H1 (cell line): ENCODE data around the gene GADD45B. TPM values are rescaled to one million over a fixed set of nuclear protein-coding genes. Genes with fewer than 3 reads are reported as not detected.

Source experiments
- CTCF ChIA-PET: fragments of 300-600 bp; sonication (Branson Sonifier 250); formaldehyde crosslinking; loops from one replicate; lab custom pipeline; 2021; ENCODE audit not compliant: partially characterized antibody; lab: Charles Lee
- POLR2A ChIA-PET: fragments of 300-600 bp; sonication (Branson Sonifier 250); formaldehyde crosslinking; loops from one replicate; lab custom pipeline; 2021; ENCODE audit warnings: inconsistent platforms; ENCODE audit not compliant: partially characterized antibody; lab: Charles Lee
- DNase-seq, 2 experiments: peaks; one replicate each; pipeline versions ENCODE4 v3.0.0 to v3.0.0-alpha.2; 2010 to 2022; ENCODE audit warnings: low spot score in 2 of 2, low read depth in 1 of 2, mixed read lengths in 1 of 2
- FAIRE-seq: peaks from 2 replicates; lab custom pipeline; 2011; peaks lifted over from hg19 to GRCh38; lab: Jason Lieb, UNC
- H2AFZ ChIP-seq: 2 replicates; pipeline ENCODE4 v1.8.1; 2012; ENCODE audit warnings: low read length, inconsistent platforms
- H2AK5ac ChIP-seq: 2 replicates; pipeline ENCODE4 v1.6.1; 2013; ENCODE audit warnings: low read depth, low read length
- H2BK120ac ChIP-seq: replicated peaks from 2 replicates; pipeline ENCODE3; 2013; ENCODE audit warnings: low read depth, low read length, inconsistent platforms
- H2BK12ac ChIP-seq: 2 replicates; pipeline ENCODE4 v1.6.1; 2013; ENCODE audit warnings: low read depth, low read length
- H2BK15ac ChIP-seq: 2 replicates; pipeline ENCODE4 v1.6.1; 2013; ENCODE audit warnings: low read length
- H2BK20ac ChIP-seq: 2 replicates; pipeline ENCODE4 v1.6.1; 2013; ENCODE audit warnings: low read length
- H2BK5ac ChIP-seq: 2 replicates; pipeline ENCODE4 v1.6.1; 2013; ENCODE audit warnings: low read depth, low read length
- H3K14ac ChIP-seq: 2 replicates; pipeline ENCODE4 v1.6.1; 2013; ENCODE audit warnings: inconsistent platforms; ENCODE audit not compliant: insufficient read length
- H3K18ac ChIP-seq: 2 replicates; pipeline ENCODE4 v1.6.1; 2013; ENCODE audit warnings: low read length; ENCODE audit errors: extremely low read depth
- H3K23ac ChIP-seq: 2 replicates; pipeline ENCODE4 v1.6.1; 2013; ENCODE audit warnings: inconsistent platforms; ENCODE audit not compliant: insufficient read length
- H3K23me2 ChIP-seq: 2 replicates; pipeline ENCODE4 v1.6.1; 2013; ENCODE audit warnings: low read depth, low read length
- H3K27ac ChIP-seq: 2 replicates; pipeline ENCODE4 v1.6.1; 2011; ENCODE audit warnings: low read depth, low read length, inconsistent platforms
- H3K27me3 ChIP-seq, 4 experiments: replicated peaks in 1 of 4; 1 replicate in 1 of 4; 2 replicates in 3 of 4; pipeline versions ENCODE4 v1.6.1 to v1.8.1; 2011 to 2013; ENCODE audit warnings: low read length in 3 of 4, mild to moderate bottlenecking in 3 of 4, inconsistent platforms in 2 of 4, mixed read lengths in 2 of 4, moderate library complexity in 1 of 4; ENCODE audit not compliant: control insufficient read depth in 3 of 4, insufficient read depth in 3 of 4; ENCODE audit errors: extremely low read depth in 1 of 4
- H3K36me3 ChIP-seq, 4 experiments: 2 replicates each; pipeline versions ENCODE4 v1.6.1 to v1.8.1; 2011 to 2013; ENCODE audit warnings: mild to moderate bottlenecking in 4 of 4, low read length in 3 of 4, moderate library complexity in 2 of 4, control low read depth in 1 of 4, inconsistent platforms in 1 of 4; ENCODE audit not compliant: insufficient read depth in 4 of 4, control insufficient read depth in 2 of 4
- H3K4ac ChIP-seq: replicated peaks from 2 replicates; pipeline ENCODE3; 2013; ENCODE audit warnings: low read length, low read depth, mixed read lengths, inconsistent platforms; ENCODE audit not compliant: insufficient read length
- H3K4me1 ChIP-seq, 4 experiments: replicated peaks in 1 of 4; 1 replicate in 1 of 4; 2 replicates in 3 of 4; pipeline versions ENCODE4 v1.6.1 to v1.8.1; 2011 to 2013; ENCODE audit warnings: low read length in 3 of 4, inconsistent platforms in 2 of 4, mixed read lengths in 1 of 4; ENCODE audit not compliant: insufficient read depth in 4 of 4, control insufficient read depth in 3 of 4
- H3K4me2 ChIP-seq, 2 experiments: 2 replicates each; pipeline versions ENCODE4 v1.6.1 to v1.8.1; 2011 to 2013; ENCODE audit warnings: low read depth in 2 of 2, low read length in 2 of 2, control low read depth in 1 of 2, inconsistent platforms in 1 of 2, mild to moderate bottlenecking in 1 of 2; ENCODE audit not compliant: insufficient read depth in 1 of 2
- H3K4me3 ChIP-seq, 4 experiments: fragments of 200-600, 300-600 bp in 1 of 4; sonication (generic), shearing (Covaris generic), sonication (Bioruptor Twin) in 1 of 4; 2 replicates each; pipeline versions ENCODE4 v1.5.1 to v1.8.1; 2011 to 2016; ENCODE audit warnings: low read length in 4 of 4, low read depth in 3 of 4, control low read depth in 2 of 4, inconsistent platforms in 2 of 4, mild to moderate bottlenecking in 2 of 4, mixed read lengths in 1 of 4, moderate library complexity in 1 of 4; ENCODE audit not compliant: insufficient read depth in 2 of 4; ENCODE audit errors: extremely low read depth in 1 of 4
- H3K56ac ChIP-seq: replicated peaks from 2 replicates; pipeline ENCODE3; 2013; ENCODE audit warnings: low read depth, mild to moderate bottlenecking, mixed read lengths, low read length, inconsistent platforms; ENCODE audit not compliant: insufficient read length
- H3K79me1 ChIP-seq: 2 replicates; pipeline ENCODE4 v1.6.1; 2013; ENCODE audit warnings: low read depth, low read length, control low read depth
- H3K79me2 ChIP-seq, 2 experiments: 2 replicates each; pipeline versions ENCODE4 v1.6.1 to v1.8.1; 2012 to 2013; ENCODE audit warnings: low read length in 2 of 2, mild to moderate bottlenecking in 2 of 2, inconsistent platforms in 1 of 2; ENCODE audit not compliant: insufficient read depth in 2 of 2, control insufficient read depth in 1 of 2
- H3K9ac ChIP-seq, 4 experiments: replicated peaks in 1 of 4; 1 replicate in 1 of 4; 2 replicates in 3 of 4; pipeline versions ENCODE4 v1.6.1 to v1.8.1; 2011 to 2013; ENCODE audit warnings: low read depth in 3 of 4, low read length in 3 of 4, control low read depth in 2 of 4, mild to moderate bottlenecking in 2 of 4, moderate library complexity in 2 of 4, inconsistent platforms in 1 of 4; ENCODE audit errors: extremely low read depth in 1 of 4
- H3K9me3 ChIP-seq, 2 experiments: 2 replicates each; pipeline versions ENCODE4 v1.6.1 to v1.8.1; 2012 to 2013; ENCODE audit warnings: mild to moderate bottlenecking in 2 of 2, moderate library complexity in 2 of 2, control low read depth in 1 of 2, inconsistent platforms in 1 of 2, low read depth in 1 of 2, low read length in 1 of 2, mixed read lengths in 1 of 2; ENCODE audit not compliant: insufficient read depth in 2 of 2
- H4K20me1 ChIP-seq, 2 experiments: replicated peaks in 1 of 2; 2 replicates each; pipeline versions ENCODE3 to v1.8.1; 2011 to 2013; ENCODE audit warnings: inconsistent platforms in 2 of 2, low read length in 2 of 2, mild to moderate bottlenecking in 1 of 2; ENCODE audit not compliant: insufficient read depth in 2 of 2, control insufficient read depth in 1 of 2
- H4K5ac ChIP-seq: 2 replicates; pipeline ENCODE4 v1.6.1; 2013; ENCODE audit warnings: low read length, low read depth, mixed read lengths, inconsistent platforms; ENCODE audit not compliant: insufficient read length
- H4K8ac ChIP-seq: 2 replicates; pipeline ENCODE4 v1.8.0; 2013; ENCODE audit warnings: mild to moderate bottlenecking, moderate library complexity, low read length, inconsistent platforms; ENCODE audit not compliant: insufficient read depth; ENCODE audit errors: extremely low read depth
- H4K91ac ChIP-seq: replicated peaks from 2 replicates; pipeline ENCODE3; 2013; ENCODE audit warnings: low read length, mixed read lengths, inconsistent platforms; ENCODE audit not compliant: insufficient read length
- ATF2 ChIP-seq: IDR thresholded peaks from 2 replicates; pipeline ENCODE4 v1.6.1; 2012; ENCODE audit warnings: low read length, inconsistent platforms
- CREB1 ChIP-seq: IDR thresholded peaks from 2 replicates; pipeline ENCODE4 v1.6.1; 2012; ENCODE audit warnings: inconsistent platforms
- E2F6 ChIP-seq: IDR thresholded peaks from 2 replicates; pipeline ENCODE4 v1.6.1; 2012; ENCODE audit warnings: inconsistent platforms
- RNF2 ChIP-seq: fragments of 200-900, 300-1000 bp; sonication (generic); IDR thresholded peaks from 2 replicates; pipeline ENCODE4 v1.7.1; 2016; ENCODE audit warnings: borderline replicate concordance, low read depth, mild to moderate bottlenecking, antibody characterized with exemption, low read length; ENCODE audit not compliant: poor library complexity, severe bottlenecking; ENCODE audit errors: missing control alignments
- SP1 ChIP-seq: IDR thresholded peaks from 2 replicates; pipeline ENCODE4 v1.6.1; 2011; ENCODE audit warnings: low read depth, low read length
- WGBS, 2 experiments: shearing (Covaris generic) in 1 of 2; methylation state at CpG; one replicate each; pipeline versions ENCODE4 v1.1.6 to v1.1.7; 2013 to 2015; ENCODE audit warnings: low lambda C conversion rate in 2 of 2, mixed read lengths in 2 of 2, inconsistent platforms in 1 of 2, low coverage in 1 of 2, missing lambda C conversion rate in 1 of 2; ENCODE audit not compliant: insufficient replicate concordance in 2 of 2, insufficient coverage in 1 of 2, insufficient read length in 1 of 2; ENCODE audit errors: extremely low coverage in 1 of 2, missing lambda C conversion rate in 1 of 2; 5-methylcytosine and 5-hydroxymethylcytosine counted together
- polyA plus RNA-seq, 7 experiments: library from polyadenylated mRNA; depleted of rRNA in 3 of 7; stranded (reverse) in 5 of 7; unstranded in 2 of 7; fragments of >200 nt in 5 of 7; fragments of 200-250 nt in 2 of 7; gene quantifications; 1 replicate in 5 of 7; 2 replicates in 1 of 7; 4 replicates in 1 of 7; pipeline versions ENCODE4 v1.2.1 to v1.2.3, GENCODE V29; 2011 to 2013; ENCODE audit warnings: missing spikeins in 2 of 7, mixed read lengths in 2 of 7
- total RNA-seq: library from RNA; stranded (reverse); fragmentation: NEBNext Ultra II Directional; extraction: Animal tissue kit (Norgen Biotek cat#: 25700); gene quantifications from 2 replicates; pipeline ENCODE4 v1.2.1, GENCODE V29; 2021
- TF ChIP-seq, protein P1 (sequence below): IDR thresholded peaks from 2 replicates; pipeline ENCODE4 v1.6.1; 2012; ENCODE audit warnings: inconsistent platforms

Gene GADD45B
- total and polyA plus RNA-seq, 2 of the 8 experiments (the other 6 are each of a cell fraction or from before 2014, with no cell fraction given), result 7.4 to 11.4 TPM

DNA sequence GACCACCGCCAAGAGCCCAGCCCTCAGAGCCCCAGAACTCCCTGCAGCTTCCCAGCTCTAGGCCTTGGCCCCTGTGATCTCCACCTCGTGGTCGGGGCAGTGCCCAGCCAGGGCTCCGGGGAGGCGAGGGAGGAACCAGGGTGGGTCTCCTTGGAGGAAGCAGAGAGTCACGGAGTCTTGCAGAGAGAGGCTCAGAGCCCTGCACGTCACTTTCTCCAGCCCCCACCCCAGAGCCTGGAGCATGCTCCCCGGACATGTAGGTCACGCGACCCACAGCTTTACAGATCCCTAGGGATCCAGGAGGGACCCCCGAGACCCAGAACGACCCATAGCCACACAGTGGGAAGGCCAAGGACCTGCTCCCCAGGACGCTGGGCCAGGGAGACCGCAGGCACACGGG is 11.9 kb downstream of the GADD45B start:
- Histone ChIP-seq H3K14ac (no peak overlapping the region), H4K5ac (no peak overlapping the region), H2BK12ac (0 out of 2 replicates have a peak overlapping the region, but pooled peaks have one; percentile 98), H3K36me3 (no peaks in the 10 kb centered on the region), H3K9ac (no peak overlapping the region), H3K56ac (no peak overlapping the region), H3K23ac (no peak overlapping the region), H3K4ac (no peak overlapping the region), H3K4me3 (peak overlapping the region in 1 of 4 experiments; percentile 61; a peak in 1 of 8 replicates), H3K18ac (peak overlapping the region; percentile 51; the same call in 1 of the 2 replicates), H2BK15ac (peak overlapping the region; percentile 72; the same call in 1 of the 2 replicates), H2BK120ac (no peak overlapping the region), H3K79me1 (no peaks in the 10 kb centered on the region), H2BK20ac (no peak overlapping the region), H3K27ac (no peak overlapping the region), H2AFZ (no peak overlapping the region), H4K20me1 (peaks cover 2 to 3% of the 10 kb centered on the region in 2 experiments), H3K23me2 (peaks cover 12% of the 10 kb centered on the region; the same call in 1 of the 2 replicates), H3K27me3 (peaks cover 15 to 44% (median 30%) of the 10 kb centered on the region in 4 experiments), H3K79me2 (no peaks in the 10 kb centered on the region), H3K9me3 (0 out of 4 replicates have a peak, but pooled peaks cover 0 to 5% of the 10 kb centered on the region in 2 experiments), H3K4me2 (peak overlapping the region; percentile 59 to 77), H4K91ac (no peak overlapping the region), H2AK5ac (no peak overlapping the region), H3K4me1 (peaks cover 0 to 10% (median 6%) of the 10 kb centered on the region in 4 experiments; a peak in 6 of 7 replicates), H4K8ac (no peak overlapping the region), H2BK5ac (no peak overlapping the region)
- 43% methylated on average over 15 of the region's 15 CpGs; no CpG with 5 or more reads in 1 of the 2 experiments for WGBS, 2 experiments
- ChIA-PET CTCF (interaction anchor here (0.8 to 1.5 kb wide), 3 partner anchors 8 to 149 kb away, joined by 3 to 7 read pairs (median 3); no protein-coding TSS in a partner anchor), POLR2A (interaction anchor here (0.7 to 16.3 kb wide), 6 partner anchors 9 to 54 kb away, joined by 3 to 216 read pairs (median 4); partner anchors contain the start of gene GADD45B)
- peak in 1 of 2 experiments; percentile 61 for DNase-seq
- TF ChIP-seq RNF2, result no peak
- no peak for TF ChIP-seq ATF2
- peak; percentile 46; the same call in 1 of the 2 replicates for TF ChIP-seq E2F6
- TF ChIP-seq CREB1, result no peak
- TF ChIP-seq, protein P1, sequence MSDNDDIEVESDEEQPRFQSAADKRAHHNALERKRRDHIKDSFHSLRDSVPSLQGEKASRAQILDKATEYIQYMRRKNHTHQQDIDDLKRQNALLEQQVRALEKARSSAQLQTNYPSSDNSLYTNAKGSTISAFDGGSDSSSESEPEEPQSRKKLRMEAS, result peak; percentile 66
- no peak for TF ChIP-seq SP1
- FAIRE-seq, result no peak
